Measurements from ENCODE around the gene TBC1D32.
"Not testable (repeated sequence)": the region's sequence is repeated elsewhere in the genome, so short reads cannot be mapped to it uniquely, and the experiment has no call there.

The TBC1D32 gene

GRCh38 chr6:121205569-121205968 lies 128.7 kb downstream of the TBC1D32 start:
- DNase-seq: no peak

GRCh38 chr6:121201105-121201504 lies 133.2 kb downstream of the TBC1D32 start:
- no peak for DNase-seq

- not testable (repeated sequence) for DNase-seq
Observed at GRCh38 chr6:121196042-121196441, 138.2 kb downstream of the TBC1D32 start.

GRCh38 chr6:121190122-121190521 lies 144.2 kb downstream of the TBC1D32 start:
- no peak for DNase-seq

GRCh38 chr6:121188356-121188755 lies 145.9 kb downstream of the TBC1D32 start:
- DNase-seq: no peak

- no peak for DNase-seq
Observed at GRCh38 chr6:121187833-121188200, 146.5 kb downstream of the TBC1D32 start.

- no peak for DNase-seq
Observed at GRCh38 chr6:121187200-121187832, 147.0 kb downstream of the TBC1D32 start.

GRCh38 chr6:121183742-121184141 lies 150.5 kb downstream of the TBC1D32 start:
- DNase-seq: no peak

- DNase-seq: no peak
Observed at GRCh38 chr6:121175827-121176226, 158.5 kb downstream of the TBC1D32 start.

GRCh38 chr6:121172451-121172850 lies 161.8 kb downstream of the TBC1D32 start:
- not testable (repeated sequence) for DNase-seq

GRCh38 chr6:121171879-121172278 lies 162.4 kb downstream of the TBC1D32 start:
- DNase-seq: no peak

GRCh38 chr6:121161886-121162285 lies 172.4 kb downstream of the TBC1D32 start:
- DNase-seq: no peak

GRCh38 chr6:121160276-121160675 lies 174.0 kb downstream of the TBC1D32 start:
- no peak for DNase-seq

- no peak for DNase-seq
Observed at GRCh38 chr6:121158891-121159290, 175.4 kb downstream of the TBC1D32 start.

GRCh38 chr6:121158438-121158837 lies 175.8 kb downstream of the TBC1D32 start:
- DNase-seq: no peak

GRCh38 chr6:121157906-121158305 lies 176.4 kb downstream of the TBC1D32 start:
- no peak for DNase-seq

GRCh38 chr6:121143476-121143875 lies 190.8 kb downstream of the TBC1D32 start:
- no peak for DNase-seq

- DNase-seq: no peak
Observed at GRCh38 chr6:121142093-121142492, 192.2 kb downstream of the TBC1D32 start.

GRCh38 chr6:121135425-121135824 lies 198.9 kb downstream of the TBC1D32 start:
- DNase-seq: no peak

- DNase-seq: no peak
Observed at GRCh38 chr6:121134922-121135321, 199.4 kb downstream of the TBC1D32 start.

- DNase-seq: no peak
Observed at GRCh38 chr6:121124600-121124999, 209.7 kb downstream of the TBC1D32 start.

- DNase-seq: no peak
Observed at GRCh38 chr6:121112356-121112755, 221.9 kb downstream of the TBC1D32 start.

- DNase-seq: no peak
Observed at GRCh38 chr6:121110733-121111132, 223.5 kb downstream of the TBC1D32 start.

GRCh38 chr6:121106962-121107361 lies 227.3 kb downstream of the TBC1D32 start:
- DNase-seq: no peak

GRCh38 chr6:121105461-121105860 lies 228.8 kb downstream of the TBC1D32 start:
- no peak for DNase-seq

Measured in activated CD4-positive, alpha-beta T cell treated with anti-CD3 and anti-CD28 coated beads, Interleukin-10, Interleukin-2, amounts not matched to agents 100 ng/mL and 50 ng/mL, durations not matched to agents 16 hours and 8 hours (primary cell).